Subcutaneous abdominal adipose tissue (tissue), 5 donors: ENCODE results near the gene GPRC5C.

Source experiments
- H3K27ac ChIP-seq: one replicate; pipeline ENCODE4 v1.7.0; 2013; ENCODE audit warnings: low read depth, mild to moderate bottlenecking, inconsistent platforms, low read length, moderate library complexity
- H3K27me3 ChIP-seq, 5 donors: one replicate each; pipeline ENCODE4 v1.7.0; 2013; ENCODE audit warnings: low read length in 5 of 5, inconsistent platforms in 1 of 5; ENCODE audit not compliant: control insufficient read depth in 5 of 5, insufficient read depth in 4 of 5
- H3K36me3 ChIP-seq, 5 donors: one replicate each; pipeline ENCODE4 v1.7.0; 2013; ENCODE audit warnings: low read length in 5 of 5; ENCODE audit not compliant: control insufficient read depth in 5 of 5, insufficient read depth in 5 of 5
- H3K4me1 ChIP-seq, 5 donors: one replicate each; pipeline ENCODE4 v1.7.0; 2013; ENCODE audit warnings: low read length in 5 of 5, mild to moderate bottlenecking in 3 of 5, moderate library complexity in 1 of 5; ENCODE audit not compliant: control insufficient read depth in 5 of 5, insufficient read depth in 5 of 5
- H3K4me3 ChIP-seq, 5 donors: one replicate each; pipeline ENCODE4 v1.7.0; 2013; ENCODE audit warnings: low read length in 5 of 5, low read depth in 1 of 5
- H3K9ac ChIP-seq, 5 donors: one replicate each; pipeline ENCODE4 v1.7.0; 2013; ENCODE audit warnings: low read length in 5 of 5, mild to moderate bottlenecking in 4 of 5, moderate library complexity in 3 of 5
- H3K9me3 ChIP-seq, 5 donors: one replicate each; pipeline ENCODE4 v1.7.0; 2013; ENCODE audit warnings: low read length in 5 of 5; ENCODE audit not compliant: control insufficient read depth in 5 of 5
- donor health status: healthy.
- donor health status: healthy.
- donor health status: healthy.
- donor health status: healthy.
- donor health status: healthy.

The GPRC5C gene

DNA sequence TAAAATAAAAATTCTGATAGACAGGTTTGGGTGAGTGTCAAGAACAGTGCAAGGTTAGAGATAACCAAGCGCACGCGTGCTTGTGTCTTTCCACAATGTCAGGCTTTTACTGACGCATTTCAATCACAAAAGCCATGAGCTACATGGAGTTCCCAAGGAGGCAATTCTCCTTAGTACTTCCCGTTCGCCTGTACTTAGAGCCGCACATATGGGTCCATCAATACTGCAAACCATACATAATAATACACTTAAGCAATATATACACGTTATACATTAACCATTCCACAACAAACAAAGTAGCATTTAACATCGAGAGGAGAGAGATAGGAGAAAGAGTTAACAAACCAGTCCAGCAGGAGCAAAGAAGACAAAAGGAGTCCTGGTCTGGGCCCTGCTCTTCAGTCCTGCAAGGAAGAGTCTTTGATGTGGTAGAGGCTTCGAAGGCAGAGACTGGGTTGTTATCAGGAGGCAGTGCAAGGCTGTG, 11.9 kb upstream of the GPRC5C start:
- Histone ChIP-seq H3K27me3 (peaks cover 0 to 8% (median 0%) of the 10 kb centered on the region in 5 donors), H3K4me1 (no peaks in the 10 kb centered on the region), H3K27ac (no peak overlapping the region), H3K9me3 (no peaks in the 10 kb centered on the region), H3K9ac (no peak overlapping the region), H3K4me3 (no peak overlapping the region), H3K36me3 (no peaks in the 10 kb centered on the region)

DNA sequence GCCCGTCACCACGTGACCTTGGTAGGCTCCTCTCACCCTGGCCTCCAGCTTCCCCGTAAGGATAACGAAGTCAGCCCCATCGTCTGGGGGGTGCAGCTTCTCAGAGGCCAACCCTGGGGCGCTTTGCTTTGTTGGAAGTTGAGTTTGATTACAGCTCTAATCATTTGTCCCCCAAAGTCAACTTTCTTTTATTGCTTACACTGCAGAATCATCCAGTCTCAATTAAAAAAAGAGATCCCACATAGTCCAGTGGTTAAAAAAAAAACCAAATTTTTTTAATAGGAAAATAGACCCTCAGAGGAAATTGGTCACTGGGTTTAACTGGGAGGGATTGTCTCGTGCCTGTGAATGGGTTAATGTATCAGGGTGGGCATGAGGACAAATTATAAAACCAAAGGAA, 7.8 kb upstream of the GPRC5C start:
- Histone ChIP-seq H3K4me3 (no peak overlapping the region), H3K9me3 (no peaks in the 10 kb centered on the region), H3K9ac (no peak overlapping the region), H3K4me1 (peaks cover 0 to 11% (median 9%) of the 10 kb centered on the region in 5 donors), H3K27me3 (peaks cover 0 to 8% (median 0%) of the 10 kb centered on the region in 5 donors), H3K36me3 (no peaks in the 10 kb centered on the region), H3K27ac (no peak overlapping the region)

DNA sequence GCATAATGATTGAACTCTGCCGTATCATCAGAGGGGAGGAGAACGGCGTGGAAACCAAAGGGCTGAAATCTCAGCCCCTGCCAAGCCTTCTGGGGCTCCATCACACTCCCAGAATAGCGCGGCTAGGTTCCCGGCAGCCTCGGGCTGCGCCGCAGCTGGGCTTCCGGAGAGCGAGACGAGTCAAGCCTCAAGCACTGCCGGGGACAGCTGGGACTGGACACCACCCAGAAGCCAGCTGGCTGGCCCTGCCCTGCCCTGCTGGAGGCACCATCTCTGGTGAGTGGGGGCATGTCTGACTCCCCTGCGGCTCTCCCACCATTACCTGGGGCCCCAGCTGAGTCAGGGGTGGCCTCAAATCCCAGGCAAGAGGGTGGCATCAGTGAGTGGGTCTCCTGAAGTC, 7.2 kb upstream of the GPRC5C start:
- peaks cover 0 to 8% (median 0%) of the 10 kb centered on the region in 5 donors for H3K27me3 ChIP-seq
- no peak overlapping the region for H3K4me3 ChIP-seq
- H3K9me3 ChIP-seq: no peaks in the 10 kb centered on the region
- peaks cover 0 to 13% (median 9%) of the 10 kb centered on the region in 5 donors for H3K4me1 ChIP-seq
- H3K36me3 ChIP-seq: no peaks in the 10 kb centered on the region
- H3K9ac ChIP-seq: no peak overlapping the region
- no peak overlapping the region for H3K27ac ChIP-seq

DNA sequence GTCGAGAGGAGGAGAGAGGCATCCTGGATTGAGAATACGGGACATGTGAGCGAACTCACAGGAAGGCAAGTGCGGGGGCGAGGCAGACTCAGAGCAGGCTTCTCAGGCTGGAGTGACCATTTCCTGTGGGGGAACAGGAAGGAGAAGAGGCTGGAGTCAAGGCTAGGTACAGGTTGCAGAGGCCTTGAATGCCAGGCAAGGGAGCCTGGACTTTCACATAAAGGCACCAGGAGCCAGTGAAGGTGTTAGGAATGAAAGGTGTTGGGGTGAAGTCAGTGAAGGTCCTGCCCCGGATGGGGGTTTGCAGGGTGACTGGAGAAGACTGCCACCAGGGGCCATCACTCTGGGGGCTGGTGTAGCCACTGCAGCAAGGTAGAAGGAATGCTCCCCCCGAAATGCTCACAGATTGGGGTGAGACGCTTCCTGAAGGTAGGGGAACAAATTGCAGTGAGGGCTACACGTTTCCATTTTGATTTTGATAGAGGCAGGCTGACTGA, 5.3 kb upstream of the GPRC5C start:
- peaks cover under 1 to 8% (median 4%) of the 10 kb centered on the region in 5 donors for H3K27me3 ChIP-seq
- H3K4me1 ChIP-seq: peaks cover 0 to 33% (median 25%) of the 10 kb centered on the region in 5 donors
- H3K4me3 ChIP-seq: no peak overlapping the region
- no peaks in the 10 kb centered on the region for H3K36me3 ChIP-seq
- no peaks in the 10 kb centered on the region for H3K9me3 ChIP-seq
- H3K9ac ChIP-seq: no peak overlapping the region
- H3K27ac ChIP-seq: no peak overlapping the region

- H3K27me3 ChIP-seq: peaks cover 2 to 10% (median 7%) of the 10 kb centered on the region in 5 donors
- H3K27ac ChIP-seq: no peak overlapping the region
- no peak overlapping the region for H3K9ac ChIP-seq
- H3K4me3 ChIP-seq: no peak overlapping the region
- no peaks in the 10 kb centered on the region for H3K36me3 ChIP-seq
- no peaks in the 10 kb centered on the region for H3K9me3 ChIP-seq
- H3K4me1 ChIP-seq: peaks cover 0 to 39% (median 31%) of the 10 kb centered on the region in 5 donors
These were observed 4.7 kb upstream of the GPRC5C start for GRCh38 chr17:74427048-74427762.

- H3K4me1 ChIP-seq: peaks cover 0 to 41% (median 33%) of the 10 kb centered on the region in 5 donors
- peaks cover 2 to 12% (median 5%) of the 10 kb centered on the region in 5 donors for H3K27me3 ChIP-seq
- no peaks in the 10 kb centered on the region for H3K36me3 ChIP-seq
- H3K9me3 ChIP-seq: no peaks in the 10 kb centered on the region
- H3K9ac ChIP-seq: no peak overlapping the region
- H3K27ac ChIP-seq: no peak overlapping the region
- H3K4me3 ChIP-seq: no peak overlapping the region
These were observed 4.1 kb upstream of the GPRC5C start for GRCh38 chr17:74427763-74428153.

DNA sequence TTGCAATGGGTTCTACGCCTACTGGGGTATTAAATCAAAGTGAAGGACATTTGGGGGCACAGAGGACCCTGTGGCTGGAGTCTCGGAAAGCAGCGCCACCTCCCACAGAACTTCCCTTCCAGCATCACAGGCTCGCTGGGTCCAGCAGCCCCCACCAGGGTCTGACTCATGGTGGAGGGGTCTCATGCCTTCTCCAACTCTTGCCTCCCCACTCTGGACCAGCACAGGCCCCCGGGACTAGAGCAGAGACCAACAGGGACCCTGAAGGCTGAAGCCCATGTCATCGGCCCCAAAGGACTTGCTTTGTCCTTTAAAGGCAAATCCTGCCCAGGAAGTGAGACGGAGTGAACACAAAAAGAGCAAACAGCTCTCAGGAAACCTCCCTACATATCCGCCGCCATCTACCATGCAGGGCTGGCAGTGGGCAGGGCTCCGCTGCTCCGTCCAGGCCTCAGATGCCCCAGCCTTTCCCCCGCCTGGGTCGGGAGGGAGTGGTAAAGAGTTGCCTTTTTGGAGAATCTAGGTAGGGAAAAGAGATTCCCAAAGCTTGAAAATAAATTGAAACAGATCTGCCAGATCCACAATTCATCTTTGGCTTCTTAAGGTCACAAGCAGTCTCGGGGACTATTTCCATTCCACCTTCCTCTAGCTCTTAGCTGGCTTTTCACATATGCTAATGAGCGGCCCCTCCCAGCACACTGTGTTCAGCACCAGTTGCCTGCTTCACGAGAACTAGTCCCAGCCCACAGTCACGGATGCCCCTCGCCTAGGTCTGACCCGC, 2.1 kb upstream of the GPRC5C start:
- peak overlapping the region in 2 of 5 donors; percentile 53 to 78 for H3K9ac ChIP-seq
- no peaks in the 10 kb centered on the region for H3K36me3 ChIP-seq
- peaks cover 0 to 53% (median 42%) of the 10 kb centered on the region in 5 donors for H3K4me1 ChIP-seq
- H3K4me3 ChIP-seq: peak overlapping the region; percentile 69 to 89 (median 75)
- H3K27me3 ChIP-seq: peaks cover 0 to 15% (median 5%) of the 10 kb centered on the region in 5 donors
- no peaks in the 10 kb centered on the region for H3K9me3 ChIP-seq
- peak overlapping the region; percentile 80 for H3K27ac ChIP-seq

- peaks cover 0 to 15% (median 5%) of the 10 kb centered on the region in 5 donors for H3K27me3 ChIP-seq
- H3K9me3 ChIP-seq: no peaks in the 10 kb centered on the region
- H3K9ac ChIP-seq: peak overlapping the region in 3 of 5 donors; percentile 53 to 78 (median 66)
- H3K4me1 ChIP-seq: peaks cover 0 to 53% (median 42%) of the 10 kb centered on the region in 5 donors
- peak overlapping the region; percentile 80 for H3K27ac ChIP-seq
- H3K36me3 ChIP-seq: no peaks in the 10 kb centered on the region
- peak overlapping the region; percentile 69 to 89 (median 75) for H3K4me3 ChIP-seq
These were observed 1.5 kb upstream of the GPRC5C start for GRCh38 chr17:74430385-74430705.

DNA sequence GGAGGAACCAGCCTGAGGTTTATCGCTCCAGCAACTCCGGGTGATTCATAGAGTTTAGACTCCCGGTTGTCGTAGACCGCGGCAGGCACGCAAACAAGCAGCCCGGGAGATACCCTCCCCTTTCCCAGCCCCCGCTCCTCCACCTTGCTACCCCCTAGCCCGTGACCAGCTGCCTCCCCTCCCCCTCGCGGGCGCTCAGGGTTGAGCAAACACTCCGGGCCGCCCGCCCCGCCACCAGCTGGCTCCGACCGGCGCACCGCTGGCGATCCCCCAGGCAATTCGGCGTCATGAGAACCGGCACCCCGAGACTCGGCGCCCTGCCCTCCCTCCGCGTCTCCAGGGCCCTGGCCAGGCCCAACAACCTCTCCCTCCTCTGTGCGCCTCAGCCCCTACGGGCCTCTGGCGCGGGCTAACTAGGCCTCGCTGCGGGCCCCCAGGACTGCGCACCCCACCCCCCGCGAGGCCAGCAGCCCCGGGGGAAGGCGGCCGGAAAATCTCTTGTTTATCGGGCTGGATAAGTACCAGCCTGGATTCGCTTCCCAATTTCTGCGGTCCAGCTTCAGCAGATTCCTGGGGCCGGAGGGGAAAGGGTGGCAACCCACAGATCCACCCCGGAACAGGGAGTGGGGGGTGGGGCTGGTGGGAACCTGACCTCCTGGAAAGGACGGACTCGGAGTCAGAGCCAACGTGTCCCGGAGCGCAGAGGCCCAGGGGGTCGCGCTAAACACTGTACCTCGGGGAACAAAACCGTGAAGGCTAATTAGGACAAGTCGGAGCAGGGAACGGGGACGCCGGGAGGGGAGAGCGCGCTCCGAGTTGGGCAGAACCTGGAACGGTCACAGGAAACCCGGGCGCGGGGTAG, 951 bp upstream of the GPRC5C start:
- H3K4me3 ChIP-seq: peak overlapping the region; percentile 69 to 89 (median 75)
- peaks cover 0 to 15% (median 5%) of the 10 kb centered on the region in 5 donors for H3K27me3 ChIP-seq
- H3K9ac ChIP-seq: peak overlapping the region; percentile 38 to 78 (median 62)
- H3K36me3 ChIP-seq: no peaks in the 10 kb centered on the region
- H3K4me1 ChIP-seq: peaks cover 0 to 53% (median 42%) of the 10 kb centered on the region in 5 donors
- no peaks in the 10 kb centered on the region for H3K9me3 ChIP-seq
- H3K27ac ChIP-seq: peak overlapping the region; percentile 80
